HCT116 (cell line): ENCODE data around the gene GMPR2. TPM values are rescaled to one million over a fixed set of nuclear protein-coding genes. Genes with fewer than 3 reads are reported as not detected.

Source experiments
- ATAC-seq: fragments of 200-7000 bp; cut with Tn5 transposase; 2 replicates; pipeline ENCODE4 v1.9.1; 2020; ENCODE audit warnings: mild to moderate bottlenecking, moderate library complexity
- BruUV-seq: library from RNA; stranded (reverse); fragments of 400-500 nt; replicated peaks from 2 replicates; lab custom pipeline; 2021; lab: Mats Ljungman, UMichigan
- CTCF ChIA-PET: fragments of 300-600 bp; sonication (Branson Sonifier 250); formaldehyde crosslinking; loops from one replicate; lab custom pipeline; 2021; ENCODE audit warnings: antibody characterized with exemption; lab: Charles Lee
- POLR2A ChIA-PET: fragments of 300-600, 350-600 bp; sonication (Branson Sonifier 250); formaldehyde crosslinking; loops from one replicate; lab custom pipeline; 2021; ENCODE audit warnings: antibody characterized with exemption; lab: Charles Lee
- RAD21 ChIA-PET, 2 experiments: fragments of 300-600 bp; sonication (Branson Sonifier 250); formaldehyde crosslinking; loops; one replicate each; lab custom pipeline; 2023; ENCODE audit warnings: low total read pairs in 2 of 2; ENCODE audit not compliant: uncharacterized antibody in 2 of 2, unreplicated experiment in 2 of 2, low non-redundant PET in 1 of 2; lab: Charles Lee
- DNase-seq: peaks from one replicate; pipeline ENCODE4 v3.0.0-alpha.2; 2010; ENCODE audit warnings: low read depth, low spot score
- H2AFZ ChIP-seq: fragments of 200-600 bp; shearing (Covaris generic), sonication (generic); 2 replicates; pipeline ENCODE4 v1.6.1; 2017; ENCODE audit warnings: low read depth, mixed run types, mixed read lengths, antibody characterized with exemption, low read length; ENCODE audit not compliant: poor library complexity, severe bottlenecking
- H3K27ac ChIP-seq: 2 replicates; pipeline ENCODE4 v1.5.1; 2012; ENCODE audit warnings: low read depth, low read length
- H3K27me3 ChIP-seq: fragments of 200-600 bp; sonication (generic); 2 replicates; pipeline ENCODE4 v1.6.1; 2016; ENCODE audit warnings: mixed run types, low read length, mixed read lengths; ENCODE audit not compliant: insufficient read depth
- H3K36me3 ChIP-seq, 2 experiments: fragments of 200-500 bp in 1 of 2; fragments of 200-600 bp in 1 of 2; sonication (Bioruptor generic) in 1 of 2; sonication (generic) in 1 of 2; 2 replicates each; pipeline versions ENCODE4 v1.5.1 to v1.6.1; 2014 to 2016; ENCODE audit warnings: low read length in 2 of 2, inconsistent platforms in 1 of 2, mixed read lengths in 1 of 2, mixed run types in 1 of 2; ENCODE audit not compliant: insufficient read depth in 2 of 2, control insufficient read depth in 1 of 2
- H3K4me1 ChIP-seq, 2 experiments: fragments of 200-600 bp in 1 of 2; sonication (generic) in 1 of 2; 2 replicates each; pipeline versions ENCODE4 v1.5.1 to v1.6.1; 2012 to 2017; ENCODE audit warnings: low read length in 2 of 2, inconsistent platforms in 1 of 2, mild to moderate bottlenecking in 1 of 2, mixed read lengths in 1 of 2, mixed run types in 1 of 2, moderate library complexity in 1 of 2; ENCODE audit not compliant: insufficient read depth in 2 of 2, control insufficient read depth in 1 of 2
- H3K4me2 ChIP-seq: fragments of 200-600 bp; sonication (generic); 2 replicates; pipeline ENCODE4 v1.6.1; 2017; ENCODE audit warnings: mixed run types, low read length, mixed read lengths
- H3K4me3 ChIP-seq, 2 experiments: fragments of 200-600 bp in 1 of 2; sonication (generic) in 1 of 2; replicated peaks in 1 of 2; 2 replicates each; pipeline ENCODE4 v1.5.1; 2011 to 2016; ENCODE audit warnings: low read length in 2 of 2, control low read depth in 1 of 2, low read depth in 1 of 2, mild to moderate bottlenecking in 1 of 2, mixed read lengths in 1 of 2, mixed run types in 1 of 2
- H3K79me2 ChIP-seq: fragments of 200-600 bp; sonication (generic); 2 replicates; pipeline ENCODE4 v1.6.1; 2017; ENCODE audit warnings: mild to moderate bottlenecking, mixed run types, low read length, moderate library complexity, mixed read lengths; ENCODE audit not compliant: insufficient read depth
- H3K9ac ChIP-seq: fragments of 200-600 bp; sonication (generic); 2 replicates; pipeline ENCODE4 v1.6.1; 2016; ENCODE audit warnings: low read length, mixed read lengths
- H3K9me2 ChIP-seq: fragments of 200-600 bp; sonication (generic), shearing (Covaris generic); 2 replicates; pipeline ENCODE4 v1.6.1; 2017; ENCODE audit warnings: mixed run types, mild to moderate bottlenecking, moderate library complexity; ENCODE audit not compliant: insufficient read depth
- H3K9me3 ChIP-seq, 2 experiments: fragments of 200-500 bp in 1 of 2; fragments of 200-600 bp in 1 of 2; sonication (Bioruptor generic) in 1 of 2; sonication (generic) in 1 of 2; 2 replicates each; pipeline ENCODE4 v1.6.1; 2014 to 2017; ENCODE audit warnings: low read length in 2 of 2, mixed read lengths in 2 of 2, inconsistent platforms in 1 of 2, low read depth in 1 of 2, mild to moderate bottlenecking in 1 of 2, mixed run types in 1 of 2, moderate library complexity in 1 of 2; ENCODE audit not compliant: control insufficient read depth in 1 of 2, insufficient read depth in 1 of 2
- H4K20me1 ChIP-seq: fragments of 200-600 bp; sonication (generic), shearing (Covaris generic); 2 replicates; pipeline ENCODE4 v1.6.1; 2017; ENCODE audit warnings: mixed run types, mild to moderate bottlenecking, moderate library complexity; ENCODE audit not compliant: insufficient read depth
- EGR1 ChIP-seq: IDR thresholded peaks from 2 replicates; pipeline ENCODE4 v1.6.1; 2012; ENCODE audit warnings: low read depth
- EZH2phosphoT487 ChIP-seq: fragments of 200-600 bp; IDR thresholded peaks from 2 replicates; pipeline ENCODE4 v1.6.1; 2018; ENCODE audit warnings: antibody characterized with exemption, borderline replicate concordance
- FOSL1 ChIP-seq: IDR thresholded peaks from 2 replicates; pipeline ENCODE4 v1.6.1; 2012; ENCODE audit warnings: low read depth
- JUND ChIP-seq: IDR thresholded peaks from 2 replicates; pipeline ENCODE4 v1.6.1; 2012
- POLR2A ChIP-seq: IDR thresholded peaks from 2 replicates; pipeline ENCODE4 v1.7.0; 2011; ENCODE audit warnings: borderline replicate concordance; ENCODE audit not compliant: insufficient read depth, insufficient read length; ENCODE audit errors: extremely low read depth
- POLR2AphosphoS5 ChIP-seq: IDR thresholded peaks from 2 replicates; pipeline ENCODE4 v1.6.1; 2011; ENCODE audit warnings: mild to moderate bottlenecking, low read depth, low read length, moderate library complexity
- RAD21 ChIP-seq: IDR thresholded peaks from 2 replicates; pipeline ENCODE4 v1.6.1; 2012; ENCODE audit warnings: low read depth, mild to moderate bottlenecking
- SP1 ChIP-seq: IDR thresholded peaks from 2 replicates; pipeline ENCODE4 v1.6.1; 2012; ENCODE audit warnings: low read depth
- SRF ChIP-seq: IDR thresholded peaks from 2 replicates; pipeline ENCODE4 v1.6.1; 2012; ENCODE audit warnings: low read depth
- TCF7L2 ChIP-seq: IDR thresholded peaks from 2 replicates; pipeline ENCODE4 v1.7.0; 2011; ENCODE audit warnings: borderline replicate concordance, inconsistent platforms; ENCODE audit not compliant: insufficient read depth, insufficient read length; ENCODE audit errors: extremely low read depth
- ZBTB33 ChIP-seq: IDR thresholded peaks from 2 replicates; pipeline ENCODE4 v1.6.1; 2011; ENCODE audit warnings: mild to moderate bottlenecking, low read length, moderate library complexity; ENCODE audit not compliant: insufficient replicate concordance; ENCODE audit errors: extremely low read depth
- ZFX ChIP-seq: fragments of 450-650 bp; IDR thresholded peaks from 2 replicates; pipeline ENCODE4 v1.6.1; 2017
- ZNF274 ChIP-seq: fragments of 200-500 bp; sonication (Bioruptor generic); IDR thresholded peaks from 2 replicates; pipeline ENCODE4 v1.6.1; 2014; ENCODE audit warnings: mild to moderate bottlenecking, low read depth, low read length, inconsistent platforms
- intact Hi-C: fragments of 100-400 bp; cut with micrococcal nuclease; formaldehyde crosslinking; loops from 2 replicates; pipeline ENCODE4 v1.10.0; 2022
- total RNA-seq: library from RNA; stranded (reverse); gene quantifications from one replicate; pipeline ENCODE4 v1.2.1, GENCODE V29; 2021; ENCODE audit not compliant: unreplicated experiment
- TF ChIP-seq, protein P1 (sequence below): IDR thresholded peaks from 2 replicates; pipeline ENCODE4 v1.6.1; 2012; ENCODE audit warnings: low read depth
- TF ChIP-seq, protein P2 (sequence below), 3 experiments: fragments of 200-600 bp in 1 of 3; sonication (generic) in 1 of 3; IDR thresholded peaks in 2 of 3; conservative IDR thresholded peaks in 1 of 3; 2 replicates each; pipeline ENCODE4 v1.5.1; 2012 to 2017; ENCODE audit warnings: low read depth in 2 of 3, low read length in 2 of 3, antibody characterized with exemption in 1 of 3, borderline replicate concordance in 1 of 3, control low read depth in 1 of 3, mild to moderate bottlenecking in 1 of 3, mixed read lengths in 1 of 3, mixed run types in 1 of 3, moderate library complexity in 1 of 3; ENCODE audit not compliant: insufficient read depth in 1 of 3

Gene GMPR2
- total RNA-seq, 1 experiment from 2014 or later = 66.9 TPM

GRCh38 chr14:24238123-24238522 is 5.4 kb downstream of the GMPR2 start:
- ChIA-PET CTCF (interaction anchor here (0.9 to 1.1 kb wide), 2 partner anchors 33 to 193 kb away, joined by 3 read pairs; partner anchors contain the start of gene RABGGTA), POLR2A (interaction anchor here (1.1 kb wide), 1 partner anchor 33 kb away, joined by 3 read pairs; the partner anchor contains the start of gene RABGGTA)
- intact Hi-C loops = no loop called here

More at GRCh38 chr14:24238123-24238522, 5.4 kb downstream of the GMPR2 start:
- H3K4me1 ChIP-seq = peaks cover 11 to 41% of the 10 kb centered on the region in 2 experiments
- no peaks in the 10 kb centered on the region for H3K9me3 ChIP-seq
- H3K27me3 ChIP-seq = no peaks in the 10 kb centered on the region
- no peak overlapping the region for H3K4me3 ChIP-seq
- peaks cover 42% of the 10 kb centered on the region for H3K79me2 ChIP-seq
- H3K36me3 ChIP-seq = peaks cover 45 to 59% of the 10 kb centered on the region in 2 experiments; a peak in 3 of 4 replicates
- no peak overlapping the region for H3K27ac ChIP-seq
- no peak overlapping the region for H3K9ac ChIP-seq
- no peaks in the 10 kb centered on the region for H4K20me1 ChIP-seq
- TF ChIP-seq SP1 = no peak
- no peak for TF ChIP-seq JUND
- TF ChIP-seq SRF = no peak
- TF ChIP-seq, protein P1, sequence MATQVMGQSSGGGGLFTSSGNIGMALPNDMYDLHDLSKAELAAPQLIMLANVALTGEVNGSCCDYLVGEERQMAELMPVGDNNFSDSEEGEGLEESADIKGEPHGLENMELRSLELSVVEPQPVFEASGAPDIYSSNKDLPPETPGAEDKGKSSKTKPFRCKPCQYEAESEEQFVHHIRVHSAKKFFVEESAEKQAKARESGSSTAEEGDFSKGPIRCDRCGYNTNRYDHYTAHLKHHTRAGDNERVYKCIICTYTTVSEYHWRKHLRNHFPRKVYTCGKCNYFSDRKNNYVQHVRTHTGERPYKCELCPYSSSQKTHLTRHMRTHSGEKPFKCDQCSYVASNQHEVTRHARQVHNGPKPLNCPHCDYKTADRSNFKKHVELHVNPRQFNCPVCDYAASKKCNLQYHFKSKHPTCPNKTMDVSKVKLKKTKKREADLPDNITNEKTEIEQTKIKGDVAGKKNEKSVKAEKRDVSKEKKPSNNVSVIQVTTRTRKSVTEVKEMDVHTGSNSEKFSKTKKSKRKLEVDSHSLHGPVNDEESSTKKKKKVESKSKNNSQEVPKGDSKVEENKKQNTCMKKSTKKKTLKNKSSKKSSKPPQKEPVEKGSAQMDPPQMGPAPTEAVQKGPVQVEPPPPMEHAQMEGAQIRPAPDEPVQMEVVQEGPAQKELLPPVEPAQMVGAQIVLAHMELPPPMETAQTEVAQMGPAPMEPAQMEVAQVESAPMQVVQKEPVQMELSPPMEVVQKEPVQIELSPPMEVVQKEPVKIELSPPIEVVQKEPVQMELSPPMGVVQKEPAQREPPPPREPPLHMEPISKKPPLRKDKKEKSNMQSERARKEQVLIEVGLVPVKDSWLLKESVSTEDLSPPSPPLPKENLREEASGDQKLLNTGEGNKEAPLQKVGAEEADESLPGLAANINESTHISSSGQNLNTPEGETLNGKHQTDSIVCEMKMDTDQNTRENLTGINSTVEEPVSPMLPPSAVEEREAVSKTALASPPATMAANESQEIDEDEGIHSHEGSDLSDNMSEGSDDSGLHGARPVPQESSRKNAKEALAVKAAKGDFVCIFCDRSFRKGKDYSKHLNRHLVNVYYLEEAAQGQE = no peak
- TF ChIP-seq FOSL1 = no peak
- TF ChIP-seq TCF7L2 = no peak
- TF ChIP-seq ZFX = no peak
- TF ChIP-seq ZNF274 = no peak
- no peak for TF ChIP-seq ZBTB33
- TF ChIP-seq POLR2A = no peak
- TF ChIP-seq, protein P2, sequence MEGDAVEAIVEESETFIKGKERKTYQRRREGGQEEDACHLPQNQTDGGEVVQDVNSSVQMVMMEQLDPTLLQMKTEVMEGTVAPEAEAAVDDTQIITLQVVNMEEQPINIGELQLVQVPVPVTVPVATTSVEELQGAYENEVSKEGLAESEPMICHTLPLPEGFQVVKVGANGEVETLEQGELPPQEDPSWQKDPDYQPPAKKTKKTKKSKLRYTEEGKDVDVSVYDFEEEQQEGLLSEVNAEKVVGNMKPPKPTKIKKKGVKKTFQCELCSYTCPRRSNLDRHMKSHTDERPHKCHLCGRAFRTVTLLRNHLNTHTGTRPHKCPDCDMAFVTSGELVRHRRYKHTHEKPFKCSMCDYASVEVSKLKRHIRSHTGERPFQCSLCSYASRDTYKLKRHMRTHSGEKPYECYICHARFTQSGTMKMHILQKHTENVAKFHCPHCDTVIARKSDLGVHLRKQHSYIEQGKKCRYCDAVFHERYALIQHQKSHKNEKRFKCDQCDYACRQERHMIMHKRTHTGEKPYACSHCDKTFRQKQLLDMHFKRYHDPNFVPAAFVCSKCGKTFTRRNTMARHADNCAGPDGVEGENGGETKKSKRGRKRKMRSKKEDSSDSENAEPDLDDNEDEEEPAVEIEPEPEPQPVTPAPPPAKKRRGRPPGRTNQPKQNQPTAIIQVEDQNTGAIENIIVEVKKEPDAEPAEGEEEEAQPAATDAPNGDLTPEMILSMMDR (IDR thresholded peaks at IDR 0.05 in 2 of 3, conservative IDR thresholded peaks at IDR 0.05 in 1 of 3; ENCODE audit: borderline replicate concordance in 1 of 3, insufficient read depth in 1 of 3, low read depth in 2 of 3, low read length in 2 of 3) = no peak
- TF ChIP-seq POLR2AphosphoS5 = no peak
- TF ChIP-seq EZH2phosphoT487 = no peak
- TF ChIP-seq RAD21 = no peak
- no peak for TF ChIP-seq EGR1
- TF ChIP-seq, all 23 proteins: peak for 0
- H3K4me2 ChIP-seq = no peak overlapping the region
- no peak overlapping the region for H2AFZ ChIP-seq
- RAD21 ChIA-PET = no interaction called here
- ATAC-seq (no peak), DNase-seq (no peak)
- no TSS peak for BruUV-seq
- no peaks in the 10 kb centered on the region for H3K9me2 ChIP-seq
